ENCODE measurements around the gene SH3TC1.

DNA sequence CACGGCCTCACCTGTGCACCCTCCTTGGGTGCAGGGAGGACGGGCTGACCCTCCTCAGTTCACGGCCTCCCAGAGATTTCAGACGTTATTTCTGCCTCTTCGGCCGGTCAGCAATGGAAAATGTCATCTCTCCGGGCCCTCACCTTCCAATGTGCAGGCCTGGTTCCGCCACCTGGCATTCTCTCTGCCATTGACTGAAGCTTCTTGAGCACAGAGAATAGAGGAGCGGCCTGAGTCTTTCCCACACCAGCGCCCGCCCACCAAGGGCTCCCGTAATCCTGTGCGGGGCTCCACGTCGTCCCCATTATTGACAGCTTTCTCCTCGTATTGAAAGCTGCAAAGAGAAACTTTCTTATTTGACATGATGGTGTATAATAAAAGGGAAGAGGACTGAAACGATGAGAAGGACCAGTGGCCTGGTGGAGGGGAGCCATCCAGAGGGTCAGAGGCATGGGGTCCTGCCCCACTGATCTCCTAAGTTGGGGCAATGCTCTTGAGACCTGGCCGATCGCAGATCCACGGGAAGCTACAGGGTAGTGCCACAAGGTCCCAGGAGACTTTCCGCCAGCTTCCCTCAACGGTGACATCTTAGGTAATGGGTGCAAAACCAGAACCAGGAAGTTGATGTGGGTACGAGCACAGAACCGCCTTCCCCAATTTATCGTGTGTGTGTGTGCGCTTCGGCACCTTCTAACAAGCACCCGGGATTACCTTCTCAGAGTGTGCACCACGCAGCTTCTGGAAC lies 91.0 kb downstream of the SH3TC1 start:
- TF ChIP-seq, protein P1, sequence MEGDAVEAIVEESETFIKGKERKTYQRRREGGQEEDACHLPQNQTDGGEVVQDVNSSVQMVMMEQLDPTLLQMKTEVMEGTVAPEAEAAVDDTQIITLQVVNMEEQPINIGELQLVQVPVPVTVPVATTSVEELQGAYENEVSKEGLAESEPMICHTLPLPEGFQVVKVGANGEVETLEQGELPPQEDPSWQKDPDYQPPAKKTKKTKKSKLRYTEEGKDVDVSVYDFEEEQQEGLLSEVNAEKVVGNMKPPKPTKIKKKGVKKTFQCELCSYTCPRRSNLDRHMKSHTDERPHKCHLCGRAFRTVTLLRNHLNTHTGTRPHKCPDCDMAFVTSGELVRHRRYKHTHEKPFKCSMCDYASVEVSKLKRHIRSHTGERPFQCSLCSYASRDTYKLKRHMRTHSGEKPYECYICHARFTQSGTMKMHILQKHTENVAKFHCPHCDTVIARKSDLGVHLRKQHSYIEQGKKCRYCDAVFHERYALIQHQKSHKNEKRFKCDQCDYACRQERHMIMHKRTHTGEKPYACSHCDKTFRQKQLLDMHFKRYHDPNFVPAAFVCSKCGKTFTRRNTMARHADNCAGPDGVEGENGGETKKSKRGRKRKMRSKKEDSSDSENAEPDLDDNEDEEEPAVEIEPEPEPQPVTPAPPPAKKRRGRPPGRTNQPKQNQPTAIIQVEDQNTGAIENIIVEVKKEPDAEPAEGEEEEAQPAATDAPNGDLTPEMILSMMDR (IDR thresholded peaks at IDR 0.05; ENCODE audit: insufficient read depth, low read length, poor library complexity, severe bottlenecking), result no peak
- TF ChIP-seq EZH2phosphoT487 (conservative IDR thresholded peaks at IDR 0.05; ENCODE audit: low read length), result no peak

All from SU-DHL-6 (cell line).